Panc1 (cell line): ENCODE measurements around the gene F2RL1. TPM values are rescaled to one million over a fixed set of nuclear protein-coding genes. Genes with fewer than 3 reads are reported as not detected.

Source experiments
- ATAC-seq: fragments of 200-7000 bp; cut with Tn5 transposase; 2 replicates; pipeline ENCODE4 v1.9.1; 2020; ENCODE audit warnings: mild to moderate bottlenecking, moderate library complexity
- BruUV-seq: library from RNA; stranded (reverse); fragments of 400-500 nt; replicated peaks from 2 replicates; lab custom pipeline; 2021; lab: Mats Ljungman, UMichigan
- CTCF ChIA-PET: fragments of 300-600 bp; sonication (Branson Sonifier 250); formaldehyde crosslinking; loops from one replicate; lab custom pipeline; 2022; ENCODE audit warnings: antibody characterized with exemption; lab: Charles Lee
- POLR2A ChIA-PET: fragments of 300-600 bp; sonication (Branson Sonifier 250); formaldehyde crosslinking; loops from one replicate; lab custom pipeline; 2022; ENCODE audit warnings: antibody characterized with exemption; lab: Charles Lee
- DNase-seq: peaks from one replicate; pipeline ENCODE4 v3.0.0-alpha.2; 2010; ENCODE audit warnings: low read depth, low spot score
- H3K27ac ChIP-seq: 2 replicates; pipeline ENCODE4 v1.5.1; 2011; ENCODE audit warnings: mild to moderate bottlenecking, low read length, inconsistent platforms
- H3K27me3 ChIP-seq: fragments of 200-500 bp; sonication (Bioruptor generic); 2 replicates; pipeline ENCODE4 v1.6.0; 2014; ENCODE audit warnings: low read length, inconsistent platforms; ENCODE audit not compliant: control insufficient read depth, insufficient read depth
- H3K36me3 ChIP-seq: fragments of 200-500 bp; sonication (Bioruptor generic); 2 replicates; pipeline ENCODE4 v1.5.1; 2014; ENCODE audit warnings: inconsistent platforms, mild to moderate bottlenecking, low read length, moderate library complexity; ENCODE audit not compliant: control insufficient read depth, insufficient read depth
- H3K4me1 ChIP-seq: 2 replicates; pipeline ENCODE4 v1.5.1; 2011; ENCODE audit warnings: inconsistent platforms, mild to moderate bottlenecking, low read length, moderate library complexity; ENCODE audit not compliant: control insufficient read depth, insufficient read depth
- H3K4me3 ChIP-seq, 2 experiments: 2 replicates each; pipeline ENCODE4 v1.5.1; 2011 to 2012; ENCODE audit warnings: low read depth in 2 of 2, low read length in 2 of 2, mild to moderate bottlenecking in 2 of 2, inconsistent platforms in 1 of 2, moderate library complexity in 1 of 2
- H3K9me3 ChIP-seq: fragments of 200-500 bp; sonication (Bioruptor generic); 2 replicates; pipeline ENCODE4 v1.5.1; 2014; ENCODE audit warnings: low read depth, mild to moderate bottlenecking, inconsistent platforms, low read length, moderate library complexity; ENCODE audit not compliant: control insufficient read depth, insufficient read depth
- CTCF ChIP-seq: fragments of 450-650 bp; IDR thresholded peaks from 2 replicates; pipeline ENCODE4 v1.5.1; 2017; ENCODE audit warnings: mild to moderate bottlenecking
- POLR2AphosphoS5 ChIP-seq: IDR thresholded peaks from 2 replicates; pipeline ENCODE4 v1.6.1; 2012; ENCODE audit warnings: mild to moderate bottlenecking, low read depth, low read length, moderate library complexity
- SIN3A ChIP-seq: IDR thresholded peaks from 2 replicates; pipeline ENCODE4 v1.6.1; 2012; ENCODE audit warnings: low read depth, mild to moderate bottlenecking, low read length, moderate library complexity, borderline replicate concordance; ENCODE audit not compliant: insufficient read depth
- TCF7L2 ChIP-seq: IDR thresholded peaks from 2 replicates; pipeline ENCODE4 v1.6.1; 2011; ENCODE audit warnings: mild to moderate bottlenecking, low read depth, low read length, inconsistent platforms
- in situ Hi-C: cut with HindIII; loops from 2 replicates; pipeline ENCODE4 v1.10.0; 2016; ENCODE audit warnings: low sequenced_read_pairs, low pct_unique_long_range_greater_than_20kb
- intact Hi-C: fragments of 100-400 bp; cut with micrococcal nuclease; formaldehyde crosslinking; loops from one replicate; pipeline ENCODE4 v1.10.0; 2022; ENCODE audit not compliant: unreplicated experiment
- total RNA-seq: library from RNA; stranded (reverse); gene quantifications from one replicate; pipeline ENCODE4 v1.2.1, GENCODE V29; 2021; ENCODE audit not compliant: unreplicated experiment
- TF ChIP-seq, protein P1 (sequence below), 2 experiments: IDR thresholded peaks; 2 replicates each; pipeline ENCODE4 v1.6.1; 2011 to 2012; ENCODE audit warnings: low read depth in 2 of 2, control low read depth in 1 of 2, low read length in 1 of 2, mild to moderate bottlenecking in 1 of 2, moderate library complexity in 1 of 2; ENCODE audit not compliant: insufficient read depth in 1 of 2

The F2RL1 gene
- total RNA-seq, 1 experiment from 2014 or later, result 65.9 TPM

DNA sequence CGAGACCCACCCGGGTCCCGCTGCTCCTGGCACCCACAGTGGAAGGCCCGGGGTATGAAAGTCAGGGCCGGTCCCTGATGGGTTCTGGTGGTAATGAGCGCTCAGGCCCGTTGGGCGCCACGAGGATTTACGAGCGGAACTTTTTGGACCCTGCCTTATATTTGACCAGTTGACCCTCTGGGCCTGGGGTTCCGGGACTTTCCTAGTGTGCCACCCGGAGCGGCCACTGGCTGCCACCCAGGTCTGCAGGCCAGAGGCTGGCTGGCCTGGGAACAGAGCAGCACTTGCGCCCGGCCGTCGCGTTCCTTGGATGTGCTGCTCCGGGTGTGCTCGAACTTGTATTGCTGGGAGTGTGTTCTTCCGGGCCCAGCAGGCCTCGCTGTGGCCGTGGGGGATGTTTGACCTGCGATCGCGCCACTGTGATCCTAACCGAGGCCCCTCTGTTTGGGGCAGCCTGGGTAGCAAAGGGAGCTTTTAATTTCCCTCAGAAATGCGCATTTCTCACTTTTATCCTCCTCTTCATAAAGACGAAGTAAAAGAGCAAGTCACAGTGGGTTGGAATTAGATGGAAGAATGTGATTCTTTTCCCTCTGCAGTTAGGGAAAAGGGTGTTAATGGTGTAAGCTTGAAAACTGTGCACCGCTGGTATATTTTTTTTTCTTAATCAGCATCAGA is 1.2 kb downstream of the F2RL1 start:
- BruUV-seq, result no TSS peak
- Histone ChIP-seq H3K27ac (peak overlapping the region; percentile 92), H3K4me1 (peaks cover 37% of the 10 kb centered on the region), H3K27me3 (no peaks in the 10 kb centered on the region), H3K36me3 (peaks cover 4% of the 10 kb centered on the region; the same call in 1 of the 2 replicates), H3K4me3 (peak overlapping the region; percentile 62 to 70), H3K9me3 (no peaks in the 10 kb centered on the region)
- intact Hi-C loops, result no loop called here
- in situ Hi-C loops, result no loop called here
- TF ChIP-seq, protein P1, sequence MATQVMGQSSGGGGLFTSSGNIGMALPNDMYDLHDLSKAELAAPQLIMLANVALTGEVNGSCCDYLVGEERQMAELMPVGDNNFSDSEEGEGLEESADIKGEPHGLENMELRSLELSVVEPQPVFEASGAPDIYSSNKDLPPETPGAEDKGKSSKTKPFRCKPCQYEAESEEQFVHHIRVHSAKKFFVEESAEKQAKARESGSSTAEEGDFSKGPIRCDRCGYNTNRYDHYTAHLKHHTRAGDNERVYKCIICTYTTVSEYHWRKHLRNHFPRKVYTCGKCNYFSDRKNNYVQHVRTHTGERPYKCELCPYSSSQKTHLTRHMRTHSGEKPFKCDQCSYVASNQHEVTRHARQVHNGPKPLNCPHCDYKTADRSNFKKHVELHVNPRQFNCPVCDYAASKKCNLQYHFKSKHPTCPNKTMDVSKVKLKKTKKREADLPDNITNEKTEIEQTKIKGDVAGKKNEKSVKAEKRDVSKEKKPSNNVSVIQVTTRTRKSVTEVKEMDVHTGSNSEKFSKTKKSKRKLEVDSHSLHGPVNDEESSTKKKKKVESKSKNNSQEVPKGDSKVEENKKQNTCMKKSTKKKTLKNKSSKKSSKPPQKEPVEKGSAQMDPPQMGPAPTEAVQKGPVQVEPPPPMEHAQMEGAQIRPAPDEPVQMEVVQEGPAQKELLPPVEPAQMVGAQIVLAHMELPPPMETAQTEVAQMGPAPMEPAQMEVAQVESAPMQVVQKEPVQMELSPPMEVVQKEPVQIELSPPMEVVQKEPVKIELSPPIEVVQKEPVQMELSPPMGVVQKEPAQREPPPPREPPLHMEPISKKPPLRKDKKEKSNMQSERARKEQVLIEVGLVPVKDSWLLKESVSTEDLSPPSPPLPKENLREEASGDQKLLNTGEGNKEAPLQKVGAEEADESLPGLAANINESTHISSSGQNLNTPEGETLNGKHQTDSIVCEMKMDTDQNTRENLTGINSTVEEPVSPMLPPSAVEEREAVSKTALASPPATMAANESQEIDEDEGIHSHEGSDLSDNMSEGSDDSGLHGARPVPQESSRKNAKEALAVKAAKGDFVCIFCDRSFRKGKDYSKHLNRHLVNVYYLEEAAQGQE (IDR thresholded peaks at IDR 0.05; ENCODE audit: insufficient read depth in 1 of 2, low read depth in 2 of 2, low read length in 1 of 2), result no peak
- TF ChIP-seq SIN3A, result 0 out of 2 replicates have a peak, but pooled peaks have one; percentile 9
- DNase-seq, result no peak
- CTCF ChIA-PET, result no interaction called here
- ATAC-seq, result peak; percentile 34
- POLR2A ChIA-PET, result interaction anchor here (0.9 kb wide), 1 partner anchor 14 kb away, joined by 4 read pairs; no protein-coding TSS in a partner anchor

DNA sequence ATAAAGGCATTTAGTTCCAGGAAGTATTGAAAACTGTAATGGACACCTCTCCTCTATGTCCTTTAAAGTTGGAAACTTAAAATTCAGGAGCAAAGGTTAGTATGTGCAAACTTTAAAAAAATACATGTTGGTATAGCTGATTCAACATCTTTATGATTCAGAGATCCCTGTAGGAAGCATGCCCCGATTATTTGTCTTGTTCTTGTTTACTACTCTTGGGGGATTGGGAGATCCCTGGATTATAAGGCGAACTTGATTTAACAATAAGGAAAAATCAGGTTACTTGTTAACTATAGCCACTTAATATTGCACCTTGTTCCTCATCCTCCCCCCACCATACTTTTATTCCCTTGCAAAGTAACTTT is 1.7 kb downstream of the F2RL1 start:
- ATAC-seq (no peak), DNase-seq (no peak)
- TF ChIP-seq POLR2AphosphoS5 (no peak), CTCF (no peak), TCF7L2 (no peak), SIN3A (no peak)
- TF ChIP-seq, protein P1 (IDR thresholded peaks at IDR 0.05; ENCODE audit: insufficient read depth in 1 of 2, low read depth in 2 of 2, low read length in 1 of 2), result no peak
- H3K9me3 ChIP-seq, result no peaks in the 10 kb centered on the region
- in situ Hi-C loops, result no loop called here
- intact Hi-C loops, result no loop called here
- CTCF ChIA-PET, result no interaction called here
- H3K36me3 ChIP-seq, result peaks cover 4% of the 10 kb centered on the region; the same call in 1 of the 2 replicates
- peak overlapping the region; percentile 62 to 70 for H3K4me3 ChIP-seq
- POLR2A ChIA-PET, result interaction anchor here (1.1 kb wide), 1 partner anchor 14 kb away, joined by 4 read pairs; no protein-coding TSS in a partner anchor
- BruUV-seq, result TSS peak; percentile 74
- H3K27ac ChIP-seq, result peak overlapping the region; percentile 92
- H3K27me3 ChIP-seq, result no peaks in the 10 kb centered on the region
- H3K4me1 ChIP-seq, result peaks cover 42% of the 10 kb centered on the region
